Ascending aorta (tissue), 2 donors: ENCODE measurements around the gene PCBP4. TPM values are rescaled to one million over a fixed set of nuclear protein-coding genes. Genes with fewer than 3 reads are reported as not detected.

Experiments used
- DNase-seq, 2 donors: peaks; one replicate each; pipeline ENCODE4 v3.0.0-alpha.2; 2019; ENCODE audit warnings: low spot score in 2 of 2
- H3K27ac ChIP-seq, 2 donors: fragments of 200-600 bp; sonication (generic); one replicate each; pipeline ENCODE4 v1.5.1; 2016 to 2017; ENCODE audit warnings: mild to moderate bottlenecking in 1 of 2
- H3K27me3 ChIP-seq: fragments of 200-600 bp; sonication (generic); one replicate; pipeline ENCODE4 v1.5.1; 2017
- H3K36me3 ChIP-seq, 2 donors: fragments of 200-600 bp; sonication (generic); one replicate each; pipeline ENCODE4 v1.5.1; 2016
- H3K4me1 ChIP-seq, 2 donors: fragments of 200-600 bp; sonication (generic); one replicate each; pipeline ENCODE4 v1.5.1; 2016 to 2017; ENCODE audit warnings: mild to moderate bottlenecking in 1 of 2
- H3K4me3 ChIP-seq, 2 donors: fragments of 200-600 bp; sonication (generic); one replicate each; pipeline ENCODE4 v1.5.1; 2016 to 2017; ENCODE audit warnings: mild to moderate bottlenecking in 1 of 2
- H3K9me3 ChIP-seq, 2 donors: fragments of 200-600 bp; sonication (generic); one replicate each; pipeline ENCODE4 v1.5.1; 2016
- intact Hi-C: fragments of 100-400 bp; cut with DNase I; formaldehyde crosslinking; loops from one replicate; pipeline ENCODE4 v1.15.1; 2023
- total RNA-seq: library from RNA; depleted of rRNA; stranded (reverse); fragments of >200 nt; gene quantifications from one replicate; pipeline ENCODE4 v1.1.0, GENCODE V29; 2016
- TF ChIP-seq, protein P1 (sequence below), 3 experiments: fragments of 200-600 bp in 2 of 3; fragments of 450-650 bp in 1 of 3; sonication (generic) in 2 of 3; IDR thresholded peaks; one replicate each; pipeline ENCODE4 v1.5.1; 2016 to 2019; ENCODE audit warnings: antibody characterized with exemption in 3 of 3, mild to moderate bottlenecking in 1 of 3, moderate library complexity in 1 of 3

The PCBP4 gene
- total RNA-seq, 1 donor from 2014 or later = 256 TPM

- peak overlapping the region in 1 of 2 donors; percentile 19 for H3K4me3 ChIP-seq
- no peaks in the 10 kb centered on the region for H3K27me3 ChIP-seq
- intact Hi-C loops = no loop called here
- H3K9me3 ChIP-seq = no peaks in the 10 kb centered on the region
- H3K27ac ChIP-seq = peak overlapping the region in 1 of 2 donors; percentile 54
- H3K36me3 ChIP-seq = no peaks in the 10 kb centered on the region
- no peak for DNase-seq
- peaks cover 0 to 20% of the 10 kb centered on the region in 2 donors for H3K4me1 ChIP-seq
- TF ChIP-seq, protein P1, sequence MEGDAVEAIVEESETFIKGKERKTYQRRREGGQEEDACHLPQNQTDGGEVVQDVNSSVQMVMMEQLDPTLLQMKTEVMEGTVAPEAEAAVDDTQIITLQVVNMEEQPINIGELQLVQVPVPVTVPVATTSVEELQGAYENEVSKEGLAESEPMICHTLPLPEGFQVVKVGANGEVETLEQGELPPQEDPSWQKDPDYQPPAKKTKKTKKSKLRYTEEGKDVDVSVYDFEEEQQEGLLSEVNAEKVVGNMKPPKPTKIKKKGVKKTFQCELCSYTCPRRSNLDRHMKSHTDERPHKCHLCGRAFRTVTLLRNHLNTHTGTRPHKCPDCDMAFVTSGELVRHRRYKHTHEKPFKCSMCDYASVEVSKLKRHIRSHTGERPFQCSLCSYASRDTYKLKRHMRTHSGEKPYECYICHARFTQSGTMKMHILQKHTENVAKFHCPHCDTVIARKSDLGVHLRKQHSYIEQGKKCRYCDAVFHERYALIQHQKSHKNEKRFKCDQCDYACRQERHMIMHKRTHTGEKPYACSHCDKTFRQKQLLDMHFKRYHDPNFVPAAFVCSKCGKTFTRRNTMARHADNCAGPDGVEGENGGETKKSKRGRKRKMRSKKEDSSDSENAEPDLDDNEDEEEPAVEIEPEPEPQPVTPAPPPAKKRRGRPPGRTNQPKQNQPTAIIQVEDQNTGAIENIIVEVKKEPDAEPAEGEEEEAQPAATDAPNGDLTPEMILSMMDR (IDR thresholded peaks at IDR 0.05) = no peak
These were observed 38.3 kb upstream of the PCBP4 start for GRCh38 chr3:52005571-52005986.

GRCh38 chr3:52004906-52005395 lies 37.7 kb upstream of the PCBP4 start:
- H3K27me3 ChIP-seq = no peaks in the 10 kb centered on the region
- H3K9me3 ChIP-seq = no peaks in the 10 kb centered on the region
- peak overlapping the region in 1 of 2 donors; percentile 54 for H3K27ac ChIP-seq
- H3K4me3 ChIP-seq = peak overlapping the region in 1 of 2 donors; percentile 19
- no peak for DNase-seq
- TF ChIP-seq, protein P1 (IDR thresholded peaks at IDR 0.05) = no peak
- no peaks in the 10 kb centered on the region for H3K36me3 ChIP-seq
- intact Hi-C loops = loop anchor here (1.0 to 5.0 kb wide), 2 partner anchors 48 to 332 kb away; no protein-coding TSS in a partner anchor
- peaks cover 0 to 20% of the 10 kb centered on the region in 2 donors for H3K4me1 ChIP-seq

DNA sequence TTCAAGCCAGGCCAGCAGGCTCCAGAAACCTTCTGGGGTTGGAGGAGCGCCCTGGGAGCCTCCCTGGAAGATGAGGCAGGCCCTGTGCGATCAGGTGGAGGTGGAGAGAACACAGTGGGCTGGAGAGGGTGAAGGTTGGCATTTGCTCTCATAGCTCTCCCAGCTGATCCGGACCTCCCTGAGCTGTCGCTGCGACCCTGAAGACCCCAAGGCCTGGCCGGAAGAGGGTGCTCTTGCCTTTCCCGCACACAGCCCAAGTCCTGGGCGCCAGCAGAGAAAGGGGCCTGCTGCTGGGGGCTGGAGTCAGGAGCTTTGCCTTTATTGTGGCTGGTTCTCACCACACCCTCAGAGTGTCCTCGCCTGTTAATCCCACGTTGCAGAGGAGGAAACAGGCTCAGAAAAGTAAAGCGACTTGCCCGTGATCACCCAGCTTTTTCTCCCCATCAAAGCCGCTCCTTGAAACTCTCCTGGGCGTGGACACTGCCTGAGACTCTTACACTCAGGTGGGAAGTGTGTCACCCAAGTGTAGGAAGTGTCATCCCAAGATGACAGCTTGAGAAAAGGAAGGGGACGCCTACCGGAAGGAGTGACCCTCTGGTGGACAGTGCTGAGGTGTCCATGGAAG lies 37.0 kb upstream of the PCBP4 start:
- Histone ChIP-seq H3K27ac (no peak overlapping the region), H3K4me3 (no peak overlapping the region), H3K4me1 (peaks cover 0 to 20% of the 10 kb centered on the region in 2 donors), H3K36me3 (no peaks in the 10 kb centered on the region), H3K9me3 (no peaks in the 10 kb centered on the region), H3K27me3 (no peaks in the 10 kb centered on the region)
- intact Hi-C loops = loop anchor here (1.0 to 5.0 kb wide), 2 partner anchors 49 to 333 kb away; no protein-coding TSS in a partner anchor
- no peak for DNase-seq
- TF ChIP-seq, protein P1 (IDR thresholded peaks at IDR 0.05) = peak; percentile 44 to 62 (median 53)

- Histone ChIP-seq H3K27me3 (no peaks in the 10 kb centered on the region), H3K36me3 (no peaks in the 10 kb centered on the region), H3K9me3 (no peaks in the 10 kb centered on the region), H3K4me1 (peaks cover 0 to 20% of the 10 kb centered on the region in 2 donors), H3K4me3 (no peak overlapping the region), H3K27ac (no peak overlapping the region)
- intact Hi-C loops = loop anchor here (5.0 kb wide), 1 partner anchor 335 kb away; no protein-coding TSS in a partner anchor
- TF ChIP-seq, protein P1 (IDR thresholded peaks at IDR 0.05) = no peak
- no peak for DNase-seq
These were observed 35.5 kb upstream of the PCBP4 start for GRCh38 chr3:52002748-52003147.

GRCh38 chr3:52001443-52001974 lies 34.3 kb upstream of the PCBP4 start:
- Histone ChIP-seq H3K4me3 (no peak overlapping the region), H3K9me3 (no peaks in the 10 kb centered on the region), H3K27me3 (no peaks in the 10 kb centered on the region), H3K4me1 (peaks cover 0 to 19% of the 10 kb centered on the region in 2 donors), H3K27ac (no peak overlapping the region), H3K36me3 (no peaks in the 10 kb centered on the region)
- TF ChIP-seq, protein P1 (IDR thresholded peaks at IDR 0.05) = peak; percentile 91 to 98 (median 97)
- DNase-seq = peak in 1 of 2 donors; percentile 87
- intact Hi-C loops = loop anchor here (1.0 to 5.0 kb wide), 3 partner anchors 122 to 336 kb away; no protein-coding TSS in a partner anchor
